Activated CD4-positive, alpha-beta T cell treated with anti-CD3 and anti-CD28 coated beads, Interleukin-2, amount 10 ng/mL, durations not matched to agents 24 days and 14 days (primary cell): ENCODE measurements around the gene MMEL1. TPM values are rescaled to one million over a fixed set of nuclear protein-coding genes. Genes with fewer than 3 reads are reported as not detected.

Experiments
- total RNA-seq: library from RNA; stranded (reverse); gene quantifications from 2 replicates; pipeline ENCODE4 v1.2.3, GENCODE V29; 2022

MMEL1 gene
- total RNA-seq, 1 donor from 2014 or later: 0.54 TPM

Other genes with a start within 250 kb of the MMEL1 start
- gene MORN1, start 241.5 kb downstream of the MMEL1 start, total RNA-seq: 9.0 and 11.1 TPM in 2 replicates
- gene RER1, start 241.2 kb downstream of the MMEL1 start, total RNA-seq: 164 and 171 TPM in 2 replicates
- 22.3 and 24.2 TPM in 2 replicates for gene PEX10, start 220.5 kb downstream of the MMEL1 start, total RNA-seq
- 2.2 and 2.8 TPM in 2 replicates for gene PLCH2, start 156.7 kb downstream of the MMEL1 start, total RNA-seq
- gene PANK4, start 106.4 kb downstream of the MMEL1 start, total RNA-seq: 55.2 and 56.7 TPM in 2 replicates
- not detected in 2 replicates for gene HES5, start 102.8 kb downstream of the MMEL1 start, total RNA-seq
- 207 and 209 TPM in 2 replicates for gene TNFRSF14, start 76.6 kb downstream of the MMEL1 start, total RNA-seq
- gene PRXL2B, start 46.2 kb downstream of the MMEL1 start, total RNA-seq: 42.3 and 43.5 TPM in 2 replicates
- gene TTC34, start 168.7 kb upstream of the MMEL1 start, total RNA-seq: 1.3 and 1.8 TPM in 2 replicates